PC-9 (cell line): ENCODE results near the gene DENND1A. TPM values are rescaled to one million over a fixed set of nuclear protein-coding genes. Genes with fewer than 3 reads are reported as not detected.

Experiments used
- BruUV-seq: library from RNA; stranded (reverse); fragments of 400-500 nt; replicated peaks from 2 replicates; lab custom pipeline; 2021; lab: Mats Ljungman, UMichigan
- CTCF ChIA-PET: fragments of 300-600 bp; sonication (Branson Sonifier 250); formaldehyde crosslinking; loops from one replicate; lab custom pipeline; 2022; ENCODE audit warnings: antibody characterized with exemption; lab: Charles Lee
- POLR2A ChIA-PET: fragments of 300-600 bp; sonication (Branson Sonifier 250); formaldehyde crosslinking; loops from one replicate; lab custom pipeline; 2022; ENCODE audit warnings: antibody characterized with exemption; ENCODE audit not compliant: unreplicated experiment; lab: Charles Lee
- DNase-seq, 2 experiments: peaks; one replicate each; pipeline versions ENCODE4 v3.0.0 to v3.0.0-alpha.2; 2015 to 2022; ENCODE audit warnings: mixed read lengths in 1 of 2
- H2AFZ ChIP-seq: fragments of 200-600 bp; sonication (generic); 2 replicates; pipeline ENCODE4 v1.8.1; 2017; ENCODE audit warnings: antibody characterized with exemption
- H3F3A ChIP-seq: fragments of 200-600 bp; sonication (generic); 2 replicates; pipeline ENCODE4 v1.8.1; 2017; ENCODE audit warnings: antibody characterized with exemption, mild to moderate bottlenecking, low read depth; ENCODE audit not compliant: insufficient read depth
- H3K27ac ChIP-seq: fragments of 200-600 bp; sonication (generic); 2 replicates; pipeline ENCODE4 v1.6.1; 2016; ENCODE audit warnings: mixed run types
- H3K27me3 ChIP-seq: fragments of 200-600 bp; sonication (generic); 2 replicates; pipeline ENCODE4 v1.6.1; 2016; ENCODE audit warnings: low read depth, mixed run types; ENCODE audit not compliant: insufficient read depth
- H3K36me3 ChIP-seq: fragments of 200-600 bp; sonication (generic); 2 replicates; pipeline ENCODE4 v1.6.1; 2016; ENCODE audit warnings: low read depth, mixed run types
- H3K4me1 ChIP-seq: fragments of 200-600 bp; sonication (generic); replicated peaks from 2 replicates; pipeline ENCODE4 v1.6.1; 2016; ENCODE audit warnings: mixed run types; ENCODE audit not compliant: insufficient read depth
- H3K4me2 ChIP-seq: fragments of 200-600 bp; sonication (generic); 2 replicates; pipeline ENCODE4 v1.6.1; 2017; ENCODE audit warnings: mixed run types
- H3K4me3 ChIP-seq: fragments of 200-600 bp; sonication (generic); 2 replicates; pipeline ENCODE4 v1.6.1; 2016; ENCODE audit warnings: mixed run types
- H3K79me2 ChIP-seq: fragments of 200-600 bp; sonication (generic); 2 replicates; pipeline ENCODE4 v1.6.1; 2017; ENCODE audit warnings: low read depth, mixed run types
- H3K9me2 ChIP-seq: fragments of 200-600 bp; sonication (generic); 2 replicates; pipeline ENCODE4 v1.8.1; 2017; ENCODE audit warnings: mild to moderate bottlenecking; ENCODE audit not compliant: insufficient read depth
- H3K9me3 ChIP-seq: fragments of 200-600 bp; sonication (generic); 2 replicates; pipeline ENCODE4 v1.8.1; 2016; ENCODE audit warnings: low read depth; ENCODE audit not compliant: insufficient read depth
- H4K20me1 ChIP-seq: fragments of 200-600 bp; sonication (generic); 2 replicates; pipeline ENCODE4 v1.8.1; 2017; ENCODE audit not compliant: insufficient read depth
- EZH2 ChIP-seq: fragments of 200-600 bp; sonication (generic); IDR thresholded peaks from 2 replicates; pipeline ENCODE4 v1.8.0; 2017; ENCODE audit warnings: antibody characterized with exemption, low read depth
- intact Hi-C: fragments of 100-400 bp; cut with micrococcal nuclease; formaldehyde crosslinking; loops from one replicate; pipeline ENCODE4 v1.10.0; 2022; ENCODE audit not compliant: unreplicated experiment
- total RNA-seq: library from RNA; stranded (reverse); gene quantifications from 2 replicates; pipeline ENCODE4 v1.2.3, GENCODE V29; 2021
- TF ChIP-seq, protein P1 (sequence below): fragments of 200-600 bp; sonication (generic); conservative IDR thresholded peaks from 2 replicates; pipeline ENCODE4 v1.6.1; 2017; ENCODE audit warnings: mixed run types, antibody characterized with exemption, mild to moderate bottlenecking, moderate library complexity

Gene DENND1A
- total RNA-seq, 1 experiment from 2014 or later: 37.7 TPM

- Histone ChIP-seq H3K9me2 (no peaks in the 10 kb centered on the region), H2AFZ (no peak overlapping the region), H3K36me3 (no peaks in the 10 kb centered on the region), H3K4me3 (no peak overlapping the region), H3K9me3 (no peaks in the 10 kb centered on the region), H3K4me2 (no peak overlapping the region), H4K20me1 (no peaks in the 10 kb centered on the region), H3K27ac (no peak overlapping the region), H3K79me2 (no peaks in the 10 kb centered on the region), H3K4me1 (no peaks in the 10 kb centered on the region), H3K27me3 (no peaks in the 10 kb centered on the region), H3F3A (no peaks in the 10 kb centered on the region)
- ChIA-PET CTCF (no interaction called here), POLR2A (interaction anchor here (0.7 kb wide), 1 partner anchor 49 kb away, joined by 3 read pairs; no protein-coding TSS in a partner anchor)
- TF ChIP-seq, protein P1, sequence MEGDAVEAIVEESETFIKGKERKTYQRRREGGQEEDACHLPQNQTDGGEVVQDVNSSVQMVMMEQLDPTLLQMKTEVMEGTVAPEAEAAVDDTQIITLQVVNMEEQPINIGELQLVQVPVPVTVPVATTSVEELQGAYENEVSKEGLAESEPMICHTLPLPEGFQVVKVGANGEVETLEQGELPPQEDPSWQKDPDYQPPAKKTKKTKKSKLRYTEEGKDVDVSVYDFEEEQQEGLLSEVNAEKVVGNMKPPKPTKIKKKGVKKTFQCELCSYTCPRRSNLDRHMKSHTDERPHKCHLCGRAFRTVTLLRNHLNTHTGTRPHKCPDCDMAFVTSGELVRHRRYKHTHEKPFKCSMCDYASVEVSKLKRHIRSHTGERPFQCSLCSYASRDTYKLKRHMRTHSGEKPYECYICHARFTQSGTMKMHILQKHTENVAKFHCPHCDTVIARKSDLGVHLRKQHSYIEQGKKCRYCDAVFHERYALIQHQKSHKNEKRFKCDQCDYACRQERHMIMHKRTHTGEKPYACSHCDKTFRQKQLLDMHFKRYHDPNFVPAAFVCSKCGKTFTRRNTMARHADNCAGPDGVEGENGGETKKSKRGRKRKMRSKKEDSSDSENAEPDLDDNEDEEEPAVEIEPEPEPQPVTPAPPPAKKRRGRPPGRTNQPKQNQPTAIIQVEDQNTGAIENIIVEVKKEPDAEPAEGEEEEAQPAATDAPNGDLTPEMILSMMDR: no peak
- no peak for TF ChIP-seq EZH2
- no peak for DNase-seq
- intact Hi-C loops: no loop called here
- no TSS peak for BruUV-seq
Observed at GRCh38 chr9:123787416-123787815, 142.5 kb downstream of the DENND1A start.

GRCh38 chr9:123784518-123784917 lies 145.4 kb downstream of the DENND1A start:
- POLR2A ChIA-PET: interaction anchor here (0.6 kb wide), 1 partner anchor 12 kb away, joined by 3 read pairs; no protein-coding TSS in a partner anchor
- H3F3A ChIP-seq: no peaks in the 10 kb centered on the region
- H3K4me1 ChIP-seq: no peaks in the 10 kb centered on the region
- no peak for DNase-seq
- CTCF ChIA-PET: no interaction called here
- no peak overlapping the region for H3K4me3 ChIP-seq
- H2AFZ ChIP-seq: no peak overlapping the region
- BruUV-seq: no TSS peak
- no peaks in the 10 kb centered on the region for H3K36me3 ChIP-seq
- H3K9me2 ChIP-seq: no peaks in the 10 kb centered on the region
- intact Hi-C loops: no loop called here
- no peak overlapping the region for H3K4me2 ChIP-seq
- H3K27ac ChIP-seq: no peak overlapping the region
- H3K9me3 ChIP-seq: no peaks in the 10 kb centered on the region
- TF ChIP-seq, protein P1: no peak
- no peak for TF ChIP-seq EZH2
- H3K27me3 ChIP-seq: no peaks in the 10 kb centered on the region
- H4K20me1 ChIP-seq: no peaks in the 10 kb centered on the region
- H3K79me2 ChIP-seq: no peaks in the 10 kb centered on the region

- H3K4me1 ChIP-seq: no peaks in the 10 kb centered on the region
- intact Hi-C loops: no loop called here
- no peak for DNase-seq
- no peaks in the 10 kb centered on the region for H3K9me2 ChIP-seq
- 0 out of 2 replicates have a peak, but pooled peaks cover 2% of the 10 kb centered on the region for H4K20me1 ChIP-seq
- no peaks in the 10 kb centered on the region for H3K79me2 ChIP-seq
- H3K36me3 ChIP-seq: no peaks in the 10 kb centered on the region
- no peak overlapping the region for H3K27ac ChIP-seq
- TF ChIP-seq EZH2: no peak
- TF ChIP-seq, protein P1: no peak
- POLR2A ChIA-PET: interaction anchor here (0.6 kb wide), 1 partner anchor 54 kb away, joined by 4 read pairs; no protein-coding TSS in a partner anchor
- H3K4me3 ChIP-seq: no peak overlapping the region
- no peaks in the 10 kb centered on the region for H3K9me3 ChIP-seq
- H3F3A ChIP-seq: no peaks in the 10 kb centered on the region
- no TSS peak for BruUV-seq
- CTCF ChIA-PET: no interaction called here
- H2AFZ ChIP-seq: no peak overlapping the region
- H3K27me3 ChIP-seq: no peaks in the 10 kb centered on the region
- H3K4me2 ChIP-seq: no peak overlapping the region
Observed at GRCh38 chr9:123778232-123778902, 151.6 kb downstream of the DENND1A start.
